SH-SY5Y (cell line): ENCODE measurements around the gene UACA.

Source experiments
- GATA2 ChIP-seq: IDR thresholded peaks from 2 replicates; pipeline ENCODE4 v1.6.1; 2011; ENCODE audit warnings: mild to moderate bottlenecking, low read depth, low read length
- GATA3 ChIP-seq: IDR thresholded peaks from 2 replicates; pipeline ENCODE4 v1.6.1; 2011; ENCODE audit warnings: low read depth, mild to moderate bottlenecking, low read length, moderate library complexity

GRCh38 chr15:70768257-70768883 lies 5.0 kb upstream of the UACA start:
- no peak for TF ChIP-seq GATA2
- TF ChIP-seq GATA3, result no peak
